NCI-H2227 (cell line): ENCODE results near the gene ZNF593.

Experiments
- DNase-seq: peaks from one replicate; lab custom pipeline; 2025; ENCODE audit not compliant: unreplicated experiment; lab: John Stamatoyannopoulos, UW

The ZNF593 gene

GRCh38 chr1:26169669-26170471, at the start of gene ZNF593:
Gene ZNF593 (plus strand): TSS chr1:26169908. CDS start chr1:26169984, 76 bp downstream.
- DNase-seq, result peak; percentile 93

DNA sequence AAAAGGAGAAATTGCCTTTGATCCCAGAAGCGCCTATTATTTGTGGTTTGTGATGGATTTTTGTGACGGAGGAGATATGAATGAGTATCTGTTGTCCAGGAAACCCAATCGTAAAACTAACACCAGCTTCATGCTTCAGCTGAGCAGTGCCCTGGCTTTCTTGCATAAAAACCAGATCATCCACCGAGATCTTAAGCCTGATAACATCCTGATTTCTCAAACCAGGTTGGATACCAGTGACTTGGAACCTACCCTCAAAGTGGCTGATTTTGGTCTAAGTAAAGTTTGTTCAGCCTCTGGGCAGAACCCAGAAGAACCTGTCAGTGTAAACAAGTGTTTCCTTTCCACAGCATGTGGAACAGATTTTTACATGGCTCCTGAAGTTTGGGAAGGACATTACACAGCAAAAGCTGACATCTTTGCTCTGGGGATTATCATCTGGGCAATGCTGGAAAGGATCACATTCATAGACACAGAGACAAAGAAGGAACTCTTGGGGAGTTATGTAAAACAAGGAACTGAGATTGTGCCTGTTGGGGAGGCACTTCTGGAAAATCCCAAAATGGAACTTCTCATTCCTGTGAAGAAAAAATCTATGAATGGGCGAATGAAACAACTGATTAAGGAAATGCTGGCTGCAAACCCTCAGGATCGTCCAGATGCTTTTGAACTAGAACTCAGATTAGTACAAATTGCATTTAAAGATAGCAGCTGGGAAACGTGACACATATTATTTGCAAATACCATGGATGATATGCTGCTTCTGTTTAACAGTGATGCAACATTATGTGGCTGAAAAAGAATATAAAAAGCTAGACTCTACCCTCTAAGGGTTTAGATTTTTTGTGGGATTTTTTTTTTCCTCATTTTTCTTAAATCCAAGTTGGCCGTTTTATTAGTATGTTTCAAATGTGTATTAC, 47.6 kb upstream of the ZNF593 start:
- DNase-seq, result no peak

- DNase-seq, result no peak
These were observed 46.4 kb upstream of the ZNF593 start for GRCh38 chr1:26122988-26123973.

GRCh38 chr1:26124418-26125331, 45.0 kb upstream of the ZNF593 start:
- DNase-seq, result no peak

DNA sequence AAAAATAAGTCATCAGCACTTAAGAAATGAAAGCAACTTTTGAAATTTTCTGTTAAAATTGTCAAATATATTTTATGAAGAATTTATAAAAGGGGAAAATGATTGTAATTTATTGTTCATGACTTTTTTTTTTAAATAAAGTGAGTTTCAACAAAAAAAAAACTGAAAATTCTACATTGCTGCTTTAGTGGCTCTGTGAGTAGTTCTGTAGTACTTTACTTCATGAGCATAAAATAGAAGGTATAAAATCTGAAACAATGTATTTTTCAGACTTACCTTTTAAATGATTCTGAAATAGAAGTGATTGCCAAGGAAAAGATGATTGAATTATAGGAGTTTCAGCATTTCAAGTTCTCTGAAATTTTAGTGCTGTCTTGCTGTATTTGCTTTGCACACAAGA, 44.3 kb upstream of the ZNF593 start:
- no peak for DNase-seq

GRCh38 chr1:26125946-26126320, 43.8 kb upstream of the ZNF593 start:
- DNase-seq, result no peak

- peak; percentile 89 for DNase-seq
These were observed 43.2 kb upstream of the ZNF593 start for GRCh38 chr1:26126321-26127084.

DNA sequence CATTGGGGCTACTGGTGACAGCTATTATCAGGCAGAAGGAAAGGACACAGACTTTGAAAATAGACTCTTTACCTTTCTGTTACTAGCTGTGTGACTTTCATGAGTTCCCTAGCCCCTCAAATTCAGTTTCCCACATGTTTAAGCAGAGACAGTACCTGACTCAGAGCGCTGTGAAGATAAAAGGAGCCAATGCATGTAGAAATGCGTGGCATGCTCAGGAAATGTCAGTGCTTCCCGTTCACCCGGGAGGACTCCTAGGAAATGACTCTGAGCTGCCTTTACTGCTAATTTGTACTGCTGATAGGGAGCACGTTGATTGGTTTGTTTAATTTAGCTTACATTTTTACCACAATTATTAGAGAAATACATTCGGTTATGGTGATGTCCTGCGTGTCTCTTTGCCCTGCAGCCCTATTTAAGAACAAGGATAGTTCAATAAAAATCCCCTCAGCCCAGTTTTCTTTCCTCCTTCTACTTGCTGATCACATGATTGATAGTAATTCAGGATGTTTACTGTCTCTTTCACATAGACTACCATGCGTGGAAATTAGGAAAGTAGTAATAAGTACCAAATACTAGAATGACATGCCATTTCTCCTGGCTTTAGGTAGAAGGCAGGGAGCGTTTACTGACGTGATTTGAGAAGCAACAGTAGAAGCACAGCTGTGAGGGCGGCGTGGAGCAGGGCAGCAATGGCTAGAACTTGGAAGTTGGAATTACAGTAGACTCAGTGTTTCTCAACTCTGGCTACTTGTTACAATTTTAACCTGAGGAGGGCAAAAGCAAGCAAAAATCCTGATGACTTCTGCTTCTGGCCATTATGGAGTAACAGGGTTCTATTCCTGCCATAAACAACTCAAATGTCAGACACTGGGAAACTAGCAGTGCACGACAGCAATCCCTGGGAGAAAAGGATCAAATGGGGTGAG, 42.2 kb upstream of the ZNF593 start:
- no peak for DNase-seq

DNA sequence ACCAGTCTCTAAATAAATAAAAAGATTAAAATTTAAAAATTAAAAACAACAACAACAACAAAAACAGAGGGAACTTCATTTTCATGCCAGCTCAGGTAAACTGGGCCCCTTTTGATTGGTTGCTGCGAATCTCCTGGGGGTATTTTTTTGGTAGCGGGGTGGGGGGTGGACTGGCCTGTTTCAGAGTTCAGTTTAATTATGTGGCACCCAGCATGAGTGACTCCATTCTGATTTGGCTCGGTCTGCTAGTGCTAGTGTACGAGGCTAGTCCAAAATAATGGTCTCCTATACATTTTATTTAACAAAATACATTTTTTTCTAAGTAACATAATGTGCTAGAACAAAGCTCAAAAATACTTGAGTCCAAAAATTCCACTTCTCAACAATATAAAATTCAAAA, 39.9 kb upstream of the ZNF593 start:
- no peak for DNase-seq

GRCh38 chr1:26130695-26131094, 39.0 kb upstream of the ZNF593 start:
- DNase-seq, result no peak

DNA sequence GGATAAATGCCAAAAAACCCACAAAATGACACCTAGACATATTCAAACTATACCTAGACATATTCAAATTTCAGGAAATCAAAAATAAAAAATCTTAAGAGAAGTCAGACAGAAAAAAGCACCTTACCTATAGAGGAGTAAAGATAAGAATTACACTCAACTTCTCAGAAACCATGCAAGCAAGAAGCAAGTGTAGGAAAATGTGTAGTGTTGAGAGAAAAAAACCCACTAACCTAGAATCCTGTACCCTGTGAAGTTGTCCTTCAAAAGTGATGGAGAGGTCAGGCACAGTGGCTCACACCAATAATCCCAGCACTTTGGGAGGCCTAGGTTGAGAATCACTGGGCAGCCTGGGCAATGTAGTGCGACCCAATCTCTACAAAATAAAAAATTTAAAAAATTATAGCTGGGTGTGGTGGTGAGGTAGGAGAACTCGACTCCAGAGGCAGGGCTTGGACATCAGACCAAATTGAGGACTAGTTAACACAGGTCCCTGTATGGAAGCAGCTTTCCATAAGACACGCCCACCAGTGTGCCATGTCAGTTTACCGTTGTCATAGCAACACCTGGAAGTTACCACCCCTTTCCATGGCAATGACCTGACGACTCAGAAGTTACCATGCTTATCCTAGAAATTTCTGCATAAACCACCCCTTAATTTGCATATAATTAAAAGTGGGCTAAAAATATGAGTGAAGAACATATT, 37.4 kb upstream of the ZNF593 start:
- DNase-seq, result no peak

DNA sequence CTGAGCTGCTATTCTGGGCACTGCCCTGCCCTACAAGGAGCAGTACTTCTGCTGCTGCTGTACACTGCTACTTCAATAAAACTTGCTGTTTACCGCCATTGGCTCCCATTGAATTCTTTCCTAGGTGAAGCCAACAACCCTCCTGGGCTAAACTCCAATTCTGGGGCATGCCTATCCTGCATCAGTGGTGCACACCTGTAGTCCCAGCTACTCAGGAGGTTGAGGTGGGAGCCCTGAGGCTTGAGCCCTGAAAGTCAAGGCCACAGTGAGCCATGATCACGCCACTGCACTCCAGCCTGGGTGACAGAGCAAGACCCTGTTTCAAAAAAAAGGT, 36.9 kb upstream of the ZNF593 start:
- DNase-seq, result no peak

DNA sequence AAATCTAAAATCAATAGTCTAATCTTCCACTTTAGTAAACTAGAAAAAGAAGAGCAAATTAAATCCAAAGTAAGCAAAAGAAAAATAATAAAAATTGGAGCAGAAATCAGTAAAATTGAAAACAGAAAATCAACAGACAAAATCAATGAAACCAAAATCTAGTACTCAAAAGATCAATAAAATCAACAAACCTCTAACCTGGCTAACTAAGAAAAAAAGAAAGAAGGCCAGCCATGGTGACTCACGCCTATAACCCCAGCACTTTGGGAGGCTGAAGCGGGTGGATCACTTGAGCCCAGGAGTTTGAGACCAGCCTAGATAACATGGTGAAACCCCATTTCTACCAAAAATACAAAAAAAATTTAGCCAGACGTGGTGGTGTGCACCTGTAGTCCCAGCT, 35.2 kb upstream of the ZNF593 start:
- no peak for DNase-seq

DNA sequence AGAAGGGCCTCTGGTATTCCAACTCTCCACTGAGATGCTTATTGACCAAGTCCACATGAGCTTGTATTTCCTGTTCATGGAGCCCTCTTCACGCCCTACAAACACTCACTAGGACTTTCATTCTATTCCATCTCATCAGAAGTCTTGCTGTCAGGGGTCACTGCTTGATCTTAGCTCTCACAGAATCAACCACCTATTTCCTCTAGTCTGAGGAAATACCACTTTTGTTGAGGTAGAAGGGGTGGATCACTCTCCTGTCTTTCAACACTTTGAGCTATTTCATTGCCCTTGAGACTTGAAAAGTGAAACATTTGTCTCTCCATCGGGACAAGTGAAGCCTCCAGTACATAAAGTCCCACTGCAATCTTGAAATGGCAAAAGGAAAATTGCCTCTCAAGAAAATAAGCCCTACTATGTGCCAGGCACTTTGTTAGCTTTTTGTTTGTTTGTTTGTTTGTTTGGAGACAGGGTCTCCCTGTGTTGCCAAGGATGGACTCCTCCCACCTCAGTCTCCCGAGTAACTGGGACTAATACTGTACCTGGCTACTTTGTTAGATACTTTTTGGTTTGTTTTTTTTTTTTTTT, 30.6 kb upstream of the ZNF593 start:
- no peak for DNase-seq

DNA sequence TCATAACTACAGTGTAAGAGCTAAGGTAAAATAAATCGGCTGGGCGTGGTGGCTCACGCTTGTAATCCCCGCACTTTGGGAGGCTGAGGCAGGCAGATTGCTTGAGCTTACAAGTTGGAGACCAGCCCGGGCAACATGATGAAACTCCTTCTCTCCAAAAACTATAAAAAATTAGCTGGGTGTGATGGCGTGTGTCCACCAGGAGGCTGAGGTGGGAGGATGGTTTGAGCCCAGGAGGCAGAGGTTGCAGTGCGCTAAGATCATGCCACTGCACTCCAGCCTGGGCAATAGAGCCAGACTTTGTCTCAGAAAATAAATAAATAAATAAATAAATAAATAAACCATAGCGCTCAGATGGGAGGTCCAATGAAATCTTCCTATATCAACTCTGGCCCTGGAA, 27.5 kb upstream of the ZNF593 start:
- DNase-seq, result no peak

DNA sequence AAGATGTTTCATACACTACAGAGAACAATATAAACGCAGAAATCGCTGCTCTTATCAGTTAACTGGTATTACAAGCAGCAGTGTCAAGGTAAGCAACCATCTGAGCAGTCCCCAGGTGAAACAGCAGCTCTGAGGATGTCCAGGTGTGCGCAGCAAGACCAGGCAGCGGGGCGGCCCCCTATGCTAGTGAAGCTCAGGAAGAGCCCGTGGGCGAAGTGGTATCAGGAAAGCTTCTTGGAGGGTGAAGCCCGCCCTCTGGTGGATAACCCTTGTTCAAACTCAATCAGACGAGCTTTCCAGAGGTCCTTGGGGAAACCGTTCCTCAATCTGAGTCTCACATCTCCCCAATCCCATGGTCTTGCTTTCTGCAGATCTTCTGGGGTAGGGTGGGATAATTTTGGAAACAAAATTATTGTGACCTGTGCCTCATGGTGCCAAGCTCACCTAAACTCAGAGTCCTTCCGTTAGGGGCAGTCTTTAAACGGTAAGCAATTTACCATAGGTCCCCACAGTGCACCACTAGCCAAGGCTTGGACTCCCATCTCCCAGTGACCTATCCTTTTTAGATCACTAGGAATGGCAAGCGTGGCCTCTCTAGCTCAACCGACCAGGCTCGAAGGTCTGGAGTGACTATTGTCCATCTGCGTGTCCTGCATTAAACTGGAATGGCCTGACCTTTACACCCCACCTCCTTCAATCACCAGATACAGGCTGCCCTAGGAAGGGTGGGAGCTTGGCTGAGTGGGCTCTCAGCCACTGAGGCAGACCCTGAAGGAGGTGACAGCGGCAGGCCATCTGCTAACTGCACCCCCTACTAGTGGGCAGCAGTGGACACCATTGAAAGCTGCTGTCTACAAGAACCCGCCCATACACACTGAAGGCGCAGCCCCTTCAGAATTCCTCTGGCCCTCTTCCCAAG, 24.4 kb upstream of the ZNF593 start:
- peak; percentile 86 for DNase-seq
